Smooth muscle cell (in vitro differentiated cells): Measurements from ENCODE around the gene NCMAP. TPM values are rescaled to one million over a fixed set of nuclear protein-coding genes. Genes with fewer than 3 reads are reported as not detected.

ENCODE experiments used
- DNase-seq: peaks from one replicate; lab custom pipeline; 2025; ENCODE audit not compliant: unreplicated experiment; lab: John Stamatoyannopoulos, UW
- H2AFZ ChIP-seq: fragments of 200-600 bp; sonication (generic); 2 replicates; pipeline ENCODE4 v1.6.0; 2016; ENCODE audit warnings: antibody characterized with exemption, low read depth, mild to moderate bottlenecking
- H3F3A ChIP-seq: fragments of 200-600 bp; sonication (generic); 2 replicates; pipeline ENCODE4 v1.6.0; 2017; ENCODE audit warnings: antibody characterized with exemption, low read depth
- H3K27ac ChIP-seq: fragments of 200-600 bp; sonication (generic); 2 replicates; pipeline ENCODE4 v1.5.1; 2016; ENCODE audit warnings: low read depth, mild to moderate bottlenecking
- H3K27me3 ChIP-seq: fragments of 200-600 bp; sonication (generic); 2 replicates; pipeline ENCODE4 v1.6.1; 2016; ENCODE audit warnings: low read depth, mild to moderate bottlenecking
- H3K36me3 ChIP-seq: fragments of 200-600 bp; sonication (generic); 2 replicates; pipeline ENCODE4 v1.5.1; 2016; ENCODE audit warnings: low read depth
- H3K4me1 ChIP-seq: fragments of 200-600 bp; sonication (generic); 2 replicates; pipeline ENCODE4 v1.5.1; 2016; ENCODE audit warnings: low read depth
- H3K4me2 ChIP-seq: fragments of 200-600 bp; sonication (generic); 2 replicates; pipeline ENCODE4 v1.6.0; 2016; ENCODE audit warnings: mild to moderate bottlenecking
- H3K4me3 ChIP-seq: fragments of 200-600 bp; sonication (generic); 2 replicates; pipeline ENCODE4 v1.5.1; 2016; ENCODE audit warnings: mild to moderate bottlenecking
- H3K79me2 ChIP-seq: fragments of 200-600 bp; sonication (generic); 2 replicates; pipeline ENCODE4 v1.6.0; 2016; ENCODE audit warnings: low read depth, mild to moderate bottlenecking
- H3K9ac ChIP-seq: fragments of 200-600 bp; sonication (generic); 2 replicates; pipeline ENCODE4 v1.6.0; 2016; ENCODE audit warnings: low read depth
- H3K9me3 ChIP-seq: fragments of 200-600 bp; sonication (generic); replicated peaks from 2 replicates; pipeline ENCODE4 v1.5.1; 2016; ENCODE audit warnings: low read depth
- H4K20me1 ChIP-seq: fragments of 200-600 bp; sonication (generic); 2 replicates; pipeline ENCODE4 v1.6.0; 2016; ENCODE audit warnings: low read depth
- CTCF ChIP-seq: fragments of 200-600 bp; sonication (generic); IDR thresholded peaks from 2 replicates; pipeline ENCODE4 v1.5.1; 2017; ENCODE audit warnings: borderline replicate concordance, mild to moderate bottlenecking, antibody characterized with exemption; ENCODE audit not compliant: insufficient read depth, poor library complexity, severe bottlenecking
- WGBS: methylation state at CpG from one replicate; pipeline ENCODE4 v1.1.7; 2016; ENCODE audit warnings: low lambda C conversion rate; 5-methylcytosine and 5-hydroxymethylcytosine counted together
- polyA plus RNA-seq: library from polyadenylated mRNA; unstranded; fragments of >200 nt; fragmentation: Nextera tagmentation; extraction: Ambion mirVana; gene quantifications from 2 replicates; pipeline ENCODE4 v1.2.1, GENCODE V29; 2016
- total RNA-seq: library from RNA; depleted of rRNA; stranded (reverse); fragments of >200 nt; gene quantifications from 2 replicates; pipeline ENCODE4 v1.2.3, GENCODE V29; 2014

The NCMAP gene
- total and polyA plus RNA-seq, 2 experiments from 2014 or later: not detected

- Histone ChIP-seq H3K36me3 (no peaks in the 10 kb centered on the region), H3K4me1 (no peaks in the 10 kb centered on the region), H3K79me2 (no peaks in the 10 kb centered on the region), H2AFZ (no peak overlapping the region), H3K4me3 (no peak overlapping the region), H3K9me3 (no peaks in the 10 kb centered on the region), H3F3A (no peaks in the 10 kb centered on the region), H3K9ac (no peak overlapping the region), H3K4me2 (no peak overlapping the region), H3K27me3 (no peaks in the 10 kb centered on the region), H3K27ac (no peak overlapping the region), H4K20me1 (no peaks in the 10 kb centered on the region)
- no peak for TF ChIP-seq CTCF
- DNase-seq: no peak
- 93% methylated on average over 1 of the region's 1 CpG for WGBS
These were observed 76.9 kb downstream of the NCMAP start for GRCh38 chr1:24632832-24633175.

GRCh38 chr1:24635195-24635843 is 79.4 kb downstream of the NCMAP start:
- Histone ChIP-seq H3K27ac (no peak overlapping the region), H3K4me2 (no peak overlapping the region), H3K79me2 (no peaks in the 10 kb centered on the region), H2AFZ (no peak overlapping the region), H3K4me1 (no peaks in the 10 kb centered on the region), H3F3A (no peaks in the 10 kb centered on the region), H3K9me3 (no peaks in the 10 kb centered on the region), H3K36me3 (no peaks in the 10 kb centered on the region), H3K4me3 (no peak overlapping the region), H4K20me1 (no peaks in the 10 kb centered on the region), H3K9ac (no peak overlapping the region), H3K27me3 (no peaks in the 10 kb centered on the region)
- 24% methylated on average over 4 of the region's 4 CpGs for WGBS
- TF ChIP-seq CTCF: peak; percentile 56
- DNase-seq: no peak

GRCh38 chr1:24636661-24637357 is 80.9 kb downstream of the NCMAP start:
- no peaks in the 10 kb centered on the region for H3F3A ChIP-seq
- no peak overlapping the region for H3K4me2 ChIP-seq
- no peak overlapping the region for H3K9ac ChIP-seq
- H3K4me3 ChIP-seq: no peak overlapping the region
- no peaks in the 10 kb centered on the region for H3K79me2 ChIP-seq
- H3K4me1 ChIP-seq: no peaks in the 10 kb centered on the region
- TF ChIP-seq CTCF: no peak
- DNase-seq: no peak
- 84% methylated on average over 3 of the region's 3 CpGs for whole genome bisulfite sequencing
- H3K36me3 ChIP-seq: no peaks in the 10 kb centered on the region
- H3K9me3 ChIP-seq: no peaks in the 10 kb centered on the region
- H4K20me1 ChIP-seq: no peaks in the 10 kb centered on the region
- H3K27me3 ChIP-seq: no peaks in the 10 kb centered on the region
- H3K27ac ChIP-seq: no peak overlapping the region
- no peak overlapping the region for H2AFZ ChIP-seq

- peaks cover 6% of the 10 kb centered on the region for H4K20me1 ChIP-seq
- H3K27me3 ChIP-seq: no peaks in the 10 kb centered on the region
- WGBS: 95% methylated on average over 2 of the region's 2 CpGs
- no peak for TF ChIP-seq CTCF
- no peaks in the 10 kb centered on the region for H3K9me3 ChIP-seq
- no peaks in the 10 kb centered on the region for H3K36me3 ChIP-seq
- H3K9ac ChIP-seq: no peak overlapping the region
- H2AFZ ChIP-seq: no peak overlapping the region
- no peak overlapping the region for H3K4me2 ChIP-seq
- H3K27ac ChIP-seq: no peak overlapping the region
- DNase-seq: no peak
- H3K79me2 ChIP-seq: peaks cover 10% of the 10 kb centered on the region
- H3K4me3 ChIP-seq: no peak overlapping the region
- H3F3A ChIP-seq: no peaks in the 10 kb centered on the region
- no peaks in the 10 kb centered on the region for H3K4me1 ChIP-seq
These were observed 83.2 kb downstream of the NCMAP start for GRCh38 chr1:24639094-24639493.
